Testis (tissue), 3 donors: Measurements from ENCODE around the gene PRPSAP1. TPM values are rescaled to one million over a fixed set of nuclear protein-coding genes. Genes with fewer than 3 reads are reported as not detected.
A peak's percentile ranks its signal among the peaks of the same experiment; 100 is the strongest.

Experiments used
- DNase-seq: peaks from one replicate; pipeline ENCODE4 v3.0.0-alpha.2; 2019
- H3K27ac ChIP-seq, 2 donors: fragments of 200-600 bp; sonication (generic); one replicate each; pipeline ENCODE4 v1.5.1; 2019
- H3K27me3 ChIP-seq: fragments of 200-600 bp; sonication (generic); one replicate; pipeline ENCODE4 v1.5.1; 2019
- H3K36me3 ChIP-seq: fragments of 200-600 bp; sonication (generic); one replicate; pipeline ENCODE4 v1.5.1; 2017; ENCODE audit warnings: low read depth; ENCODE audit errors: missing control alignments
- H3K4me1 ChIP-seq: fragments of 200-600 bp; sonication (generic); one replicate; pipeline ENCODE4 v1.5.1; 2019
- H3K4me3 ChIP-seq, 2 donors: fragments of 200-600 bp; sonication (generic); one replicate each; pipeline ENCODE4 v1.5.1; 2017 to 2019
- H3K9me3 ChIP-seq: fragments of 200-600 bp; sonication (generic); one replicate; pipeline ENCODE4 v1.5.1; 2017
- POLR2A ChIP-seq: fragments of 450-650 bp; IDR thresholded peaks from one replicate; pipeline ENCODE4 v1.6.1; 2017; ENCODE audit warnings: antibody characterized with exemption, mild to moderate bottlenecking, moderate library complexity
- WGBS, 2 donors: methylation state at CpG; one replicate each; pipeline ENCODE4 v1.1.5; 2018; 5-methylcytosine and 5-hydroxymethylcytosine counted together
- intact Hi-C: fragments of 100-400 bp; cut with DNase I; formaldehyde crosslinking; loops from one replicate; pipeline ENCODE4 v1.15.1; 2023; ENCODE audit warnings: low total_unique reads
- polyA plus RNA-seq: library from polyadenylated mRNA; stranded (reverse); fragments of 350-450 nt; fragmentation: Illumina TruSeq; extraction: RNeasy Lipid Tissue Mini Kit (QIAGEN cat#74804); gene quantifications from one replicate; pipeline ENCODE4 v1.2.3, GENCODE V29; 2014; ENCODE audit warnings: low read depth, low replicate concordance; ENCODE audit not compliant: insufficient read depth
- total RNA-seq, 2 donors: library from RNA; depleted of rRNA; stranded (reverse); fragments of >200 nt; gene quantifications; one replicate each; pipeline ENCODE4 v1.2.3, GENCODE V29; 2016
- TF ChIP-seq, protein P1 (sequence below), 3 experiments: fragments of 450-650 bp in 2 of 3; fragments of 200-600 bp in 1 of 3; sonication (generic) in 1 of 3; IDR thresholded peaks; one replicate each; pipeline ENCODE4 v1.5.1; 2016 to 2019; ENCODE audit warnings: antibody characterized with exemption in 3 of 3, mild to moderate bottlenecking in 2 of 3, moderate library complexity in 1 of 3

Gene PRPSAP1
- total and polyA plus RNA-seq, 3 donors from 2014 or later: 132 to 184 (median 152) TPM

DNA sequence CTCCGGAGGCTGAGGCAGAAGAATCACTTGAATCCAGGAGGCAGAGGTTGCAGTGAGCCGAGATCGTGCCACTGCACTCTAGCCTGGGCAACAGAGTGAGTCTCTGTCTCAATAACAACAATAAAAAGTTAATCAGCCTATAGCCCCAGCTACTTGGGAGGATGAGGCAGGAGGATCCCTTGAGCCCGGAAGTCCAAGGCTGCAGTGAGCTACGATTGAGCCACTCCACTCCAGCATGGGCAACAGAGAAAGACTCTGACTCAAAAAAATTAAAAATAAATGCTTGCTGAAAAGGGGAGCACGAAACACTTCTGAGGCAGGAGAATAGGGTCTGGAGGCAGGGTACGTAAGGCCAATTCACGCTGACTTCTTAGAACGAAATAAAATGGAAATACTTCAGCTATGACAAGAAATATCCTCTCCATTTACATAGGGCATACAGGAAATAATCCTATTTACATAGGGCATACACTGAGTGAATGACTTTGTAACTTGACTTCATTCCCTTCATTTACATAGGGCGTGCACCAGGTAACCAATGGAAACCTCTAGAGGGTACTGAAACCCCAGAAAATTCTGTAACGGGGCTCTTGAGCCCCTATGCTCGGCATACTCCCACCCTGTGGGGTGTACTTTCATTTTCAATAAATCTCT, 3.2 kb upstream of the PRPSAP1 start:
- no peak for DNase-seq
- Histone ChIP-seq H3K27ac (no peak overlapping the region), H3K9me3 (no peaks in the 10 kb centered on the region), H3K27me3 (no peaks in the 10 kb centered on the region), H3K4me3 (no peak overlapping the region), H3K4me1 (peaks cover 21% of the 10 kb centered on the region), H3K36me3 (no peaks in the 10 kb centered on the region)
- intact Hi-C loops: no loop called here
- no peak for TF ChIP-seq POLR2A
- TF ChIP-seq, protein P1, sequence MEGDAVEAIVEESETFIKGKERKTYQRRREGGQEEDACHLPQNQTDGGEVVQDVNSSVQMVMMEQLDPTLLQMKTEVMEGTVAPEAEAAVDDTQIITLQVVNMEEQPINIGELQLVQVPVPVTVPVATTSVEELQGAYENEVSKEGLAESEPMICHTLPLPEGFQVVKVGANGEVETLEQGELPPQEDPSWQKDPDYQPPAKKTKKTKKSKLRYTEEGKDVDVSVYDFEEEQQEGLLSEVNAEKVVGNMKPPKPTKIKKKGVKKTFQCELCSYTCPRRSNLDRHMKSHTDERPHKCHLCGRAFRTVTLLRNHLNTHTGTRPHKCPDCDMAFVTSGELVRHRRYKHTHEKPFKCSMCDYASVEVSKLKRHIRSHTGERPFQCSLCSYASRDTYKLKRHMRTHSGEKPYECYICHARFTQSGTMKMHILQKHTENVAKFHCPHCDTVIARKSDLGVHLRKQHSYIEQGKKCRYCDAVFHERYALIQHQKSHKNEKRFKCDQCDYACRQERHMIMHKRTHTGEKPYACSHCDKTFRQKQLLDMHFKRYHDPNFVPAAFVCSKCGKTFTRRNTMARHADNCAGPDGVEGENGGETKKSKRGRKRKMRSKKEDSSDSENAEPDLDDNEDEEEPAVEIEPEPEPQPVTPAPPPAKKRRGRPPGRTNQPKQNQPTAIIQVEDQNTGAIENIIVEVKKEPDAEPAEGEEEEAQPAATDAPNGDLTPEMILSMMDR (IDR thresholded peaks at IDR 0.05): no peak
- WGBS, 2 donors: 77 to 81% methylated on average over 12 of the region's 12 CpGs

DNA sequence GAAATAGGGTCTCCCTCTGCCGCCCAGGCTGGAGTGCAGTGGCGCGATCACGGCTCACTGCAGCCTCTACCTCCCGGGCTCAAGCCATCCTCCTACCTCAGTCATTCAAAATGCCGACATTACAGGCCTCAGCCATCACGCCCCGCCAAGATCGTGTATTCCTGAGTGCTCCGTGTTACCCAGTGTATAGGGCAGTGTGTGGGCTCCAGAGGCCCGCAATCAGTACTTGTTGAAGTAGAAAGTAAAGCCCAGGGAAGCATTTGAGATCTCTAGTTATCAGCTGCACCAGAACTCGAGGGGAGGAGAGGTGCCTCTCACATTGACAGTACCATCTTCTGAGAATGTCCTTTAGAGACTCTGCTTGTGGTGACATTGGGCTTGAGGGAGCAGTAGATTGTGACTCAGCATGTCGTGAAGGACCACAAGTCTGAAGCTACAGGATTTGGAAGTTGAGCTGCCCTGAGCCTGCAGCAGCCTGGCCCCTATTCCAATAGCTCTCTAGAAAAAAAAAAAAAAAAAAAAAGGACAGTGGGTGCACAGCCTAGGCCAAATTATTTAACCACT, 1.1 kb upstream of the PRPSAP1 start:
- Histone ChIP-seq H3K4me1 (peaks cover 16% of the 10 kb centered on the region), H3K27ac (no peak overlapping the region), H3K36me3 (no peaks in the 10 kb centered on the region), H3K4me3 (peak overlapping the region in 1 of 2 donors; percentile 90), H3K27me3 (no peaks in the 10 kb centered on the region), H3K9me3 (no peaks in the 10 kb centered on the region)
- TF ChIP-seq, protein P1 (IDR thresholded peaks at IDR 0.05): no peak
- TF ChIP-seq POLR2A: no peak
- intact Hi-C loops: no loop called here
- DNase-seq: no peak
- WGBS, 2 donors: 43 to 47% methylated on average over 13 of the region's 13 CpGs

DNA sequence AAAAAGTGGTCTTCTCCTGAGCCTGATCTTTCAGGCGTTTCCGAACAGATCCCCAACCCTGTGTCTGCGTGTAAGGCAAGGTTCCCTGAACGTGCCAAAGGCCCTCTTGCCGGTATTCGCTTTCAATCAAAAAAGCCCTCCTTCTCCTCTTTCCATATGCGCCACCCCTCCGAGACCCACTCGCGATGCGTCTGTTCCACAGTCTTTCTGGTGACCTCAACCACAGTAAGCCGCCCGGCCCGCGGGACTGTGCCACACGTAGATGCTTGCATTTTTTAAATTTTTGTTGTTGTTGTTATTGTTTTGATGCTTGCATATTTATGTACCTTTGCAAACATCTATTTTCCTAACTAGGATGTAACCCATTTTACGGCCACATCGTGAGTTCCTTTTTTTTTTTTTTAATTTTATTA, 607 bp upstream of the PRPSAP1 start:
- no peak for DNase-seq
- peaks cover 16% of the 10 kb centered on the region for H3K4me1 ChIP-seq
- no peak for TF ChIP-seq POLR2A
- TF ChIP-seq, protein P1 (IDR thresholded peaks at IDR 0.05): no peak
- peak overlapping the region; percentile 88 to 90 for H3K4me3 ChIP-seq
- intact Hi-C loops: no loop called here
- WGBS, 2 donors: 1% methylated on average over 18 of the region's 18 CpGs
- no peaks in the 10 kb centered on the region for H3K36me3 ChIP-seq
- H3K9me3 ChIP-seq: no peaks in the 10 kb centered on the region
- H3K27ac ChIP-seq: peak overlapping the region in 1 of 2 donors; percentile 90
- H3K27me3 ChIP-seq: no peaks in the 10 kb centered on the region

DNA sequence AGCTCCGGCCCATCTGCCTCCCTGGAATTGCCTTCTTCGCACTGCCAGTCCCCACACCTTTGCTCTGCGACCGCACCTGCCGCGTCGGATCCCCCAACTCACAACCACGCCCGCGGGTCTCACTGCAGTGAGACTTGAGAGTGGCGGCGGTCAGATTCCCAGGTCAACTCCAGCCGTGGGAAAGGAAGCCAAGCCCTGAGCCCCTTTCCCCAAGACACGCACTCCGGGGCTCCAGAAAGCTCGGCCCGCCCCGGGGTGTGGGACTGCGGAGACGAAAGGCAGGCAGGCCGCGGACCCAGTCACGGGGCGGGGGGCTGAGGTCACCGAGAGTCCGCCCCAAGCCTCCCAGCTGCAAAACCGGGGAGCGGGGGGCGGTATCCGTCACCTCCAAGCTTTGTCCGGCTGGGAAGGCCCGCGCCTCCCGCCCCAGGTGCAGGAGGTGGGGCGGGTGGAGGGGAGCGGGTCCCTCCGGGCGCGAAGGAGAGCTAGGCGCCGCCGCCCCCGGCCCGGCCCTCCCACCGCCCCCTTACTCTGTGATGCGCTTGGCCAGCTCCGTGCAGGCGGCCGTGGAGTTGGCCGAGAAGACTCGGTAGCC, 615 bp downstream of the PRPSAP1 start:
- peak overlapping the region; percentile 76 to 90 for H3K27ac ChIP-seq
- 0 to 2% methylated on average over 1 to 36 of the region's 51 CpGs for WGBS, 2 donors
- H3K36me3 ChIP-seq: no peaks in the 10 kb centered on the region
- TF ChIP-seq, protein P1 (IDR thresholded peaks at IDR 0.05): no peak
- no peak for TF ChIP-seq POLR2A
- peaks cover 16% of the 10 kb centered on the region for H3K4me1 ChIP-seq
- H3K9me3 ChIP-seq: no peaks in the 10 kb centered on the region
- H3K4me3 ChIP-seq: peak overlapping the region; percentile 88 to 90
- intact Hi-C loops: no loop called here
- no peaks in the 10 kb centered on the region for H3K27me3 ChIP-seq
- peak; percentile 27 for DNase-seq
